Activated naive CD4-positive, alpha-beta T cell treated with Interleukin-2 at 50 U/mL for 16 hours (primary cell): ENCODE results near the gene NDUFV3.
A peak's percentile ranks its signal among the peaks of the same experiment; 100 is the strongest.
"Not testable (repeated sequence)": the region's sequence is repeated elsewhere in the genome, so short reads cannot be mapped to it uniquely, and the experiment has no call there.

ENCODE experiments used
- DNase-seq: peaks from one replicate; pipeline ENCODE4 v3.0.0-alpha.2; 2020

Gene NDUFV3

GRCh38 chr21:42892931-42893755, at the start of gene NDUFV3:
Gene NDUFV3 (plus strand): TSS chr21:42893309. CDS start chr21:42893334, 25 bp downstream.
- DNase-seq = peak; percentile 100

DNA sequence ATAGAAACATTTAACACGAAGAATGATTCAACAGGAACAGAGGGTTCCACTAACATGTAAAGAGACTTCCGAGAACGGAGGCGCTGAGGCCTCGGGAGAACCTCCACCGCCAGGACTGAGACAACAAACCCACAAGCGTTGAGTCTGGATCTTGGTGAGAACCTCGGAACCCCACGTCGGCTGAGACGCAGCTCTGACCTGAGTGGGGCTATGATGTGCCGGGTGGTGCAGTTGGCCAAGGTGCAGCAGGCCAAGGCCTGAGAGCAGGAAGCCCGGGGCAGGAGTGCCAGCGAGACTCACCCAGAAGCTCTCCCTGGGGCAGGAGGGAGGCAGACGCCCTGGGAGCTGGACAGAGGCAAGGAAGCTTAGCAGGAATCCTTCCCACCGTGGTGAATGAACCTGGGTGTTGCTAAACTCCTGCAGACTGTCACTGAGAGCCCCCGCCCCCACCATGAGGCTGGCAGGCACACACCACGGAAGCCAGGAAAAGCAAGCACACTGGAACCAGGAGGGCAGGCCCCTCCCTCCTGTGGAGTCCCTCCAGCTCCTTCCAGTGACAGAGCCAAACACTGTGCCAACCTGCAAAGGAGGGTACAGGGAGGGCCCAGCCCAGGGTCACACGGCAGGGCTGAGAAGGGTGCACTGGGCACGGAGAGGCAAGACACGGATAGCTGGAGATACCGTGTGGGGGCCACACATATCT, 48.5 kb upstream of the NDUFV3 start:
- DNase-seq = no peak

DNA sequence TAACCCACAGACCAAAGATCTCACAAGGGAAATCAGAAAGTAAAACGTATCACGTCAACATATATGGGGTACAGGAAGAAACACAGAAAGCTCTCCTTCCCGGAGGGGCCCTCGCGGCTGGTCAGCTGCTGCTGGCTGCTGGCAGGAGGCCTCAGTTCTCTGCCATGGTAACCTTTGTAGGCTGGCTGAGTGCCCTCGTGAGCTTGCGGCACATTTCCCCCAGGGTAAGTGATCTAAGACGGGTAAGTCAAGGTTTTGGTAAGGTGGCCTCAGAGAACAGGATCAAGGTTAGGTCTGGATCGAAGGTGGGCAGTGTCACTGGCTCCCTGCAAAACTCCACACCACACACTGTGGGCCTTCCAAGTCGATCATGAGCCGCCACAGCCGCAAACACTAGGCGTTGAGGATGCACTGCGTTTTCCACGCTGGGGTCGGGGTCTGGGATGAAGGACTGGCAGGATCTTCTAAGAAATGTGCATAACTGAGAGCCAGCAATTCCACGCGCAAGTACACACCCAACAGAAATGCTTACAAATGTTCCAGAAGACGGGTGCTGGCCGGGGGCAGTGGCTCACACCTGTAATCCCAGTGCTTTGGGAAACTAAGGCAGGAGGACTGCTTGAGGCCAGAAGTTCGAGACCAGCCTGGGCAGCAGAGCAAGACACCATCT, 47.7 kb upstream of the NDUFV3 start:
- DNase-seq = no peak

- DNase-seq = no peak
These were observed 46.9 kb upstream of the NDUFV3 start for GRCh38 chr21:42846221-42846620.

DNA sequence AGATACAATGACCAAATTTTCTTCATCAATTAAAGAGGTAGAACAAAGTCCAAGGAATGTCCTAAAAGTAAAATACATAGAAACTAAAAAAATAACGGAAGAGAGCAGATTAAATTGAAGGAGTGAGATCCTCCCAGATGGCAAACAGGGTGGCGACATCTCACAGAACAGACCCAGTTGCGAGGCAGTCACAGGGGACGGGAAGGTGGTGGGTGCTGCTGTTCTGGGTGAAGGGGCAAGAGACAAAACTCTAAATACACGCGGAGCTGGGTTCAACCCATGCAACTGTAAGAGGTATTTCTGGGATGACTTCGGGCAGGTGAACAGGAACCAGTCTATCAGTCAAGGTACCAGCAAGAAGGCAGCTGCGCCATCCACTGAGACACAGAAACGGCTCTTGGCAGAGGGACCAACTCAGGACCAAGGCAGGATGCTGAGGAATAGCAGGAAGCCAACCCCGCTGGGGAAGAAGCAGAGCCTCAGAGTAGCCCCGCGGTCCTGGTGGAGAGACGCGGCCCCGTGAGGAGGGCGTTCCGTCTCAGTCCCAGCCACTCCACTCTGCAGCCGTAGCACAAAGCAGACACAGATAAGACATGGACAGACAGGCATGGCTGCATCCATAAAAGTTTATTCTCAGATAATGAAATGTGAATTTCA, 45.9 kb upstream of the NDUFV3 start:
- DNase-seq = no peak

DNA sequence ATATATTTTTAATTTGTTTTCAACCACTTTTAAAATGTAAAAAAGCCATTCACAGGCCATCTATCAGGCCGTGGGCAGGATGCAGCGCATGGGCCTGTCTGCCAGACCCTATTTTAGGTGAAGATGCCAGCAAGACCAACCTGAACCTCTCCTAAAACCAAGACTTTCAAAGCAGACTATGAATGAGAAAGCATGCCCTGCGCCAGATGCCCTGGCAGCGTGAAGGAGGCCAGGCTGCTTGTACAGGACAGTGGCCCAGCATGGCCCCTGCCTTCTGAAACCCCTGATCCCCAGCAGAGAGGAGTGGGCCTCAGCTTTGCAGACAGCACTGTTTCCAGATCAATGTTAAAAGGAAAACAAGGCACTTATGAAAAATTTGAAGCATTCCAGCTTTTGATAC, 45.4 kb upstream of the NDUFV3 start:
- no peak for DNase-seq

DNA sequence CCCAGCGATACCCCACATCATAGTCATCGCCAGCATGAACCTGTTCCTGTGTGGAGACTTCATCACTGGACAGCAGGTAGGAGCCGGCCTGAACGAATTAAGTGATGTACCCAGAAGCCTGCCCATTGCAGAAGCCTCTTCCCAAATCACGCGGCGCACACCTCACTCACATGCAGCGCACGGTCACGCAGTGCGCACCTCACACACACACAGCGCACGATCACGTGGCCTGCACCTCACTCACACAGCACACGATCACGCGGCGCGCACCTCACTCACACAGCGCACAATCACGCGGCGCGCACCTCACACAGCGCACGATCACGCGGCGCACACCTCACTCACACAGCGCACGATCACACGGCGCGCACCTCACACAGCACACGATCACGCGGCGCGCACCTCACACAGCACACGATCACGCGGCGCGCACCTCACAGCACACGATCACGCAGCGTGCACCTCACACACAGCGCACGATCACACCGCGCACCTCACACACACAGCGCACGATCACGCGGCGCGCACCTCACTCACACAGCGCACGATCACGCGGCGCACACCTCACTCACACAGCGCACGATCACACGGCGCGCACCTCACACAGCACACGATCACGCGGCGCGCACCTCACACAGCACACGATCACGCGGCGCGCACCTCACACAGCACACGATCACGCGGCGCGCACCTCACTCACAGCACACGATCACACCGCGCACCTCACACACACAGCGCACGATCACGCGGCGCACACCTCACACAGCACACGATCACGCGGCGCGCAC, 44.8 kb upstream of the NDUFV3 start:
- DNase-seq = not testable (repeated sequence)

GRCh38 chr21:42848932-42849758, 44.0 kb upstream of the NDUFV3 start:
- no peak for DNase-seq

GRCh38 chr21:42849759-42850412, 43.2 kb upstream of the NDUFV3 start:
- no peak for DNase-seq

- DNase-seq = no peak
These were observed 42.6 kb upstream of the NDUFV3 start for GRCh38 chr21:42850463-42850862.

- DNase-seq = peak; percentile 30
These were observed 42.2 kb upstream of the NDUFV3 start for GRCh38 chr21:42850866-42851391.

GRCh38 chr21:42851812-42852665, 41.1 kb upstream of the NDUFV3 start:
- no peak for DNase-seq

DNA sequence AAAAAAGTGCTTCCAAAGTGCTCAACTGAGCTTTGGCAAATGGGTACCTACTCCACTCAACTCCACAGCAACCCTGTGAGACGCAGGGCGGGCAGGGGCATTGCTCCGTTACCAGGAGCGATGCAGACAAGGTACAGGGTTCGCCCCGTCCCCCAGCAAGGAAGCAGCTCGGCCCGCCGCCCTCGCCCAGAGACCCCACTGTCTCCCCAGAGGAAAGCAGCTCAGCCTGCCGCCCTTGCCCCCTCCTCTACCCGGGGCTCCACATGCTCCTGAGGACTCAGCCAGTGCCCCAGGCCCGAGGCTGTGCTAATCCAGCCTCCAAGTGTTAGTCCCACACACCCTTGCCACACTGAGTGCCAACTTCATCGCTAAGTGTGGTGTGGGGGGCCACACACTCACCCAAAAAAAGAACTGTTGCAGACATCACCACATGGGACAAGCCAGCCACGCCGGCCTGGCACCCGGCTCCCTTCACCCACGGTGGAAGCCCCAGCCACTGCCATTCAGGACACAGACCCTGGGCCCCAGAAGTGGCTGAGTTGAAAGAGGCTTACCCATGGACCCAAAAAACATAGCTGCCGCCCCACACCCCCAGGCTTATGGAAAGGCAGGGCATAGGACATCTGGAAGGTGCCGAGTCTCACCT, 40.1 kb upstream of the NDUFV3 start:
- no peak for DNase-seq

GRCh38 chr21:42853621-42854020, 39.5 kb upstream of the NDUFV3 start:
- no peak for DNase-seq

GRCh38 chr21:42854246-42855010, 38.7 kb upstream of the NDUFV3 start:
- DNase-seq = no peak

GRCh38 chr21:42855171-42855936, 37.8 kb upstream of the NDUFV3 start:
- DNase-seq = no peak

GRCh38 chr21:42855937-42856335, 37.2 kb upstream of the NDUFV3 start:
- DNase-seq = no peak
